ENCODE results near the gene PLSCR4. TPM values are rescaled to one million over a fixed set of nuclear protein-coding genes. Genes with fewer than 3 reads are reported as not detected.
A peak's percentile ranks its signal among the peaks of the same experiment; 100 is the strongest.

PLSCR4 gene
- total RNA-seq, 2 experiments from 2014 or later = not detected

DNA sequence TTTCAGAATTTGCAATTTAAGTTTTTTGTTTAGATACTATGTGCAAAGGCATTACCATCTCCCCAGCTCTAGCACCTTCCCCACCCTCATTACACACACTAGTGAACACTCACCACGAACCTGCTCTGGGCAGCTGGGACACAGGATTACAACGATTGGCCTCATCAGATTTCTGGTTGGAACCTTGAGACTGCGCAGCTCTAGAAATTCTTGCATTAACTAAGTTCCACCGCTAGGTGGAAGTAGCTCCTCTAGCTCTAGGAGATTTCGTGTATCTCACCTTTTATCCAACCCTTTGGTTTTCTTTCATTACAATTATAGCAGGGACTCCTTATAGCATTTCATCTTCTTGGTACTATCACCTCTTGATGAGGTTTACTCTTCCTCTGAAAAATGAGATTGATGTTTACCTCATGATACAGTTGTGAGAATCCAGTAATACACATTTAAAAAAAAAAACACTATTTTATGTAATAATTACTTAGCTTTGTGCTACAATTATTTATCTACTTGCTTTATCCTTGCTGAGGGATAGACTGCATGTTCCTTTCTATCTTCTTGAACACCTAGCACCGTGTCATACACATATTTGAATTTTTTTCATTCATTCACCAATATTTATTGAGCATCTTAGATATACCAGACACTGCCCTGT lies 61.3 kb downstream of the PLSCR4 start:
- BruUV-seq (replicated peaks) = no TSS peak
- H3K4me3 ChIP-seq (ENCODE audit: low read depth, low read length, poor library complexity, severe bottlenecking) = no peak overlapping the region
- POLR2A ChIA-PET = interaction anchor here (0.8 to 1.6 kb wide), 4 partner anchors 11 to 570 kb away, joined by 3 to 4 read pairs (median 3); no protein-coding TSS in a partner anchor
- peak; percentile 56 for DNase-seq (ENCODE audit: low spot score)
- intact Hi-C loops (cut with micrococcal nuclease; ENCODE audit: unreplicated experiment) = loop anchor here (10.0 kb wide), 1 partner anchor 125 kb away; no protein-coding TSS in a partner anchor
- H2AFZ ChIP-seq (ENCODE audit: low read length) = no peak overlapping the region
- no peaks in the 10 kb centered on the region for H3K4me1 ChIP-seq (ENCODE audit: insufficient read depth, low read length, poor library complexity, severe bottlenecking)
- H3K27ac ChIP-seq (ENCODE audit: low read depth, low read length, poor library complexity, severe bottlenecking) = no peak overlapping the region
- no peaks in the 10 kb centered on the region for H3K9me2 ChIP-seq (ENCODE audit: insufficient read depth, low read length)
- CTCF ChIA-PET (ENCODE audit: unreplicated experiment) = interaction anchor here (0.6 kb wide), 1 partner anchor 359 kb away, joined by 3 read pairs; no protein-coding TSS in a partner anchor
- TF ChIP-seq, protein P1, sequence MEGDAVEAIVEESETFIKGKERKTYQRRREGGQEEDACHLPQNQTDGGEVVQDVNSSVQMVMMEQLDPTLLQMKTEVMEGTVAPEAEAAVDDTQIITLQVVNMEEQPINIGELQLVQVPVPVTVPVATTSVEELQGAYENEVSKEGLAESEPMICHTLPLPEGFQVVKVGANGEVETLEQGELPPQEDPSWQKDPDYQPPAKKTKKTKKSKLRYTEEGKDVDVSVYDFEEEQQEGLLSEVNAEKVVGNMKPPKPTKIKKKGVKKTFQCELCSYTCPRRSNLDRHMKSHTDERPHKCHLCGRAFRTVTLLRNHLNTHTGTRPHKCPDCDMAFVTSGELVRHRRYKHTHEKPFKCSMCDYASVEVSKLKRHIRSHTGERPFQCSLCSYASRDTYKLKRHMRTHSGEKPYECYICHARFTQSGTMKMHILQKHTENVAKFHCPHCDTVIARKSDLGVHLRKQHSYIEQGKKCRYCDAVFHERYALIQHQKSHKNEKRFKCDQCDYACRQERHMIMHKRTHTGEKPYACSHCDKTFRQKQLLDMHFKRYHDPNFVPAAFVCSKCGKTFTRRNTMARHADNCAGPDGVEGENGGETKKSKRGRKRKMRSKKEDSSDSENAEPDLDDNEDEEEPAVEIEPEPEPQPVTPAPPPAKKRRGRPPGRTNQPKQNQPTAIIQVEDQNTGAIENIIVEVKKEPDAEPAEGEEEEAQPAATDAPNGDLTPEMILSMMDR (conservative IDR thresholded peaks at IDR 0.05; ENCODE audit: low read length) = peak; percentile 83
- no peak for TF ChIP-seq EZH2phosphoT487 (IDR thresholded peaks at IDR 0.05; ENCODE audit: borderline replicate concordance, low read depth, low read length)
- H4K20me1 ChIP-seq (ENCODE audit: insufficient read depth, low read length) = no peaks in the 10 kb centered on the region
- no peaks in the 10 kb centered on the region for H3K79me2 ChIP-seq (ENCODE audit: insufficient read depth, low read depth, low read length)
- no peak overlapping the region for H3K4me2 ChIP-seq (ENCODE audit: low read length)
- no peaks in the 10 kb centered on the region for H3K36me3 ChIP-seq (ENCODE audit: insufficient read depth, low read length)
- no peaks in the 10 kb centered on the region for H3K9me3 ChIP-seq (ENCODE audit: low read length)

DNA sequence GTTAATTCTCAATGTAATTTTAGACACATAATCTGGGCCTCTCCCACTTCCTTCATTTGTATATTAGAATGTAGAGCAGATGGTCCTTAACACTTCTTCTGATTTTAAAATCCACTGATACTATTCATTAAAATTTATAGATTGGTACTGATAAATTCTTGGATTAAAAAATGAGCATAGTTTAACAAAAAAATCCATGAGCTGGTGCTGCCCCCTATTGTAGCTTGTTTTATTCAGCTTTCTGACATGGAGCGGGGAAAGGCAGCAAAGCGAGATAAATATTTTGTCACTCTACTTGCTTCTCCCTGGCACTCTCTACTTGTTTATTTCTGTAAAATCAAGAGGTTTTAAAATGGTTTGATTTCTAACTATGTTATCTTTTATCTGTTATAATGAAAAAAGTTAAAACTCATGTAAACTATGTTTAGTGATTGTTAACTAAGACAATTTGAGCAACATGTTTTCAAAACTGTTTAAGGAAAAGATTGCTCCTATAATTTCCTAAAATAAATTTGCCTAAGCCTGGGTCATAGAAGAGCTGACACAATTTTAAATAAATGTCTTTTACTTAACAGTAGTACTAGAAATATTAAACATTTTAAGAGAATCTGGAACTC lies 63.5 kb downstream of the PLSCR4 start:
- peak; percentile 6 for DNase-seq (ENCODE audit: low spot score)
- no peaks in the 10 kb centered on the region for H3K4me1 ChIP-seq (ENCODE audit: insufficient read depth, low read length, poor library complexity, severe bottlenecking)
- H3K9me3 ChIP-seq (ENCODE audit: low read length) = no peaks in the 10 kb centered on the region
- no TSS peak for BruUV-seq (replicated peaks)
- no peaks in the 10 kb centered on the region for H4K20me1 ChIP-seq (ENCODE audit: insufficient read depth, low read length)
- no peak for TF ChIP-seq EZH2phosphoT487 (IDR thresholded peaks at IDR 0.05; ENCODE audit: borderline replicate concordance, low read depth, low read length)
- TF ChIP-seq, protein P1 (conservative IDR thresholded peaks at IDR 0.05; ENCODE audit: low read length) = peak; percentile 74
- no peak overlapping the region for H3K27ac ChIP-seq (ENCODE audit: low read depth, low read length, poor library complexity, severe bottlenecking)
- H3K4me3 ChIP-seq (ENCODE audit: low read depth, low read length, poor library complexity, severe bottlenecking) = no peak overlapping the region
- ChIA-PET POLR2A (interaction anchor here (0.7 kb wide), 1 partner anchor 516 kb away, joined by 3 read pairs; no protein-coding TSS in a partner anchor), CTCF (ENCODE audit: unreplicated experiment) (no interaction called here)
- no peak overlapping the region for H2AFZ ChIP-seq (ENCODE audit: low read length)
- no peaks in the 10 kb centered on the region for H3K9me2 ChIP-seq (ENCODE audit: insufficient read depth, low read length)
- H3K36me3 ChIP-seq (ENCODE audit: insufficient read depth, low read length) = no peaks in the 10 kb centered on the region
- no peaks in the 10 kb centered on the region for H3K79me2 ChIP-seq (ENCODE audit: insufficient read depth, low read depth, low read length)
- no peak overlapping the region for H3K4me2 ChIP-seq (ENCODE audit: low read length)
- intact Hi-C loops (cut with micrococcal nuclease; ENCODE audit: unreplicated experiment) = loop anchor here (10.0 kb wide), 1 partner anchor 123 kb away; no protein-coding TSS in a partner anchor

All from OCI-LY7 (cell line).